Right lobe of liver (tissue), 4 donors: ENCODE results near the gene TTC39C.

Source experiments
- CTCF ChIP-seq, 4 donors: fragments of 200-600 bp in 3 of 4; fragments of 450-650 bp in 1 of 4; IDR thresholded peaks; one replicate each; pipeline versions ENCODE4 v1.5.1 to v1.8.0; 2016 to 2022; ENCODE audit warnings: antibody characterized with exemption in 4 of 4, mild to moderate bottlenecking in 2 of 4
- POLR2A ChIP-seq: fragments of 450-650 bp; IDR thresholded peaks from one replicate; pipeline ENCODE4 v1.6.1; 2017; ENCODE audit warnings: antibody characterized with exemption, mild to moderate bottlenecking
- donor health status: DM: no; HTN: no; CAD: no.
- donor health status: DM: no; HTN: no; CAD: no.
- donor health status: DM: no; HTN: yes; CAD: no.

- TF ChIP-seq CTCF (IDR thresholded peaks at IDR 0.05), result no peak
- TF ChIP-seq POLR2A, result no peak
Observed at GRCh38 chr18:24031916-24032315, 17.4 kb downstream of the TTC39C start.
